Heart left ventricle (tissue), 13 donors: ENCODE data around the gene MAPK8IP2.

Experiments
- CTCF ChIP-seq, 12 donors: fragments of 200-600 bp; sonication (generic) in 4 of 12; IDR thresholded peaks; one replicate each; pipeline versions ENCODE4 v1.5.0 to v1.8.0; 2018 to 2022; ENCODE audit warnings: antibody characterized with exemption in 12 of 12, mild to moderate bottlenecking in 5 of 12
- POLR2A ChIP-seq, 2 donors: fragments of 450-650 bp; IDR thresholded peaks; one replicate each; pipeline ENCODE4 v1.6.1; 2017; ENCODE audit warnings: antibody characterized with exemption in 2 of 2, mild to moderate bottlenecking in 2 of 2, moderate library complexity in 2 of 2
- donor health status: ischemic (EF 13 %, LVEDD 7.1; RV severe dilation, severe dysfunction).
- donor health status: DM: no; HTN: yes; CAD: no.
- donor health status: DM: no; HTN: no; CAD: no.
- donor health status: ischemic (EF 25% LVEDD 6.9; RV normal size, moderate dysfunction).
- donor health status: ischemic (EF 25% LVEDD 5.7; RV mildly dilated, moderate dysfunction).
- donor health status: ischemic (EF 35%, LVEDD 5.7; RV mildly dilated, moderate dysfunction).
- donor health status: nonischemic (EF 11% LVEDD 7.7; RV severe dilation, severe dysfunction).
- donor health status: DM: yes; HTN: yes; CAD: no.
- donor health status: PGD.
- donor health status: ischemic (EF 29% LVEDD 5.4; RV normal size, mild dysfunction).
- donor health status: nonischemic (EF 23%, LVEDD 6.1; RV moderate dilation, normal function).

GRCh38 chr22:50610041-50610451 lies 9.5 kb downstream of the MAPK8IP2 start:
- no peak for TF ChIP-seq CTCF (IDR thresholded peaks at IDR 0.05)
- no peak for TF ChIP-seq POLR2A (IDR thresholded peaks at IDR 0.05)
